Keratinocyte (primary cell): ENCODE measurements around the gene SLC45A2. TPM values are rescaled to one million over a fixed set of nuclear protein-coding genes. Genes with fewer than 3 reads are reported as not detected.
"Not testable (repeated sequence)": the region's sequence is repeated elsewhere in the genome, so short reads cannot be mapped to it uniquely, and the experiment has no call there.

Source experiments
- DNase-seq: peaks from one replicate; pipeline ENCODE4 v3.0.0-alpha.2; 2011; ENCODE audit warnings: low read depth, missing footprints, low spot score
- FAIRE-seq: peaks from 2 replicates; lab custom pipeline; 2011; peaks lifted over from hg19 to GRCh38; lab: Jason Lieb, UNC
- H2AFZ ChIP-seq: 2 replicates; pipeline ENCODE4 v1.6.0; 2012; ENCODE audit warnings: low read length, control low read depth, inconsistent platforms; ENCODE audit not compliant: control insufficient read depth
- H3K27ac ChIP-seq: 2 replicates; pipeline ENCODE4 v1.5.1; 2011; ENCODE audit warnings: low read length; ENCODE audit not compliant: control insufficient read depth, insufficient read depth
- H3K27me3 ChIP-seq: 3 replicates; pipeline ENCODE4 v1.6.0; 2011; ENCODE audit warnings: low read length; ENCODE audit not compliant: control insufficient read depth, insufficient read depth; ENCODE audit errors: extremely low read depth
- H3K36me3 ChIP-seq, 2 experiments: 2 replicates in 1 of 2; 3 replicates in 1 of 2; pipeline ENCODE4 v1.5.1; 2011; ENCODE audit warnings: low read length in 2 of 2, mild to moderate bottlenecking in 1 of 2; ENCODE audit not compliant: control insufficient read depth in 2 of 2, insufficient read depth in 2 of 2; ENCODE audit errors: extremely low read depth in 1 of 2
- H3K4me1 ChIP-seq: 3 replicates; pipeline ENCODE4 v1.5.1; 2011; ENCODE audit warnings: low read length; ENCODE audit not compliant: control insufficient read depth, insufficient read depth; ENCODE audit errors: extremely low read depth
- H3K4me2 ChIP-seq: 3 replicates; pipeline ENCODE4 v1.6.0; 2011; ENCODE audit warnings: low read depth, low read length; ENCODE audit not compliant: control insufficient read depth, insufficient read depth; ENCODE audit errors: extremely low read depth
- H3K4me3 ChIP-seq, 3 experiments: fragments of 200-600 bp in 1 of 3; sonication (generic) in 1 of 3; 2 replicates in 2 of 3; 3 replicates in 1 of 3; pipeline ENCODE4 v1.5.1; 2011 to 2016; ENCODE audit warnings: low read length in 3 of 3, mild to moderate bottlenecking in 3 of 3, control low read depth in 2 of 3, inconsistent platforms in 1 of 3, low read depth in 1 of 3, mixed read lengths in 1 of 3, mixed run types in 1 of 3, moderate library complexity in 1 of 3; ENCODE audit not compliant: control insufficient read depth in 2 of 3, insufficient read depth in 2 of 3; ENCODE audit errors: extremely low read depth in 1 of 3
- H3K79me2 ChIP-seq: 2 replicates; pipeline ENCODE4 v1.6.0; 2012; ENCODE audit warnings: low read length; ENCODE audit not compliant: control insufficient read depth, insufficient read depth
- H3K9ac ChIP-seq: 3 replicates; pipeline ENCODE4 v1.6.0; 2011; ENCODE audit warnings: low read length; ENCODE audit not compliant: control insufficient read depth, insufficient read depth; ENCODE audit errors: extremely low read depth
- H3K9me1 ChIP-seq: 3 replicates; pipeline ENCODE4 v1.6.0; 2011; ENCODE audit warnings: low read length; ENCODE audit not compliant: control insufficient read depth, insufficient read depth; ENCODE audit errors: extremely low read depth
- H3K9me3 ChIP-seq: 2 replicates; pipeline ENCODE4 v1.5.1; 2012; ENCODE audit warnings: low read depth, low read length; ENCODE audit not compliant: control insufficient read depth
- H4K20me1 ChIP-seq: 3 replicates; pipeline ENCODE4 v1.6.0; 2011; ENCODE audit warnings: low read length; ENCODE audit not compliant: control insufficient read depth, insufficient read depth; ENCODE audit errors: extremely low read depth
- EZH2 ChIP-seq: IDR thresholded peaks from one replicate; pipeline ENCODE4 v1.6.1; 2012; ENCODE audit warnings: inconsistent platforms, mild to moderate bottlenecking, low read length, moderate library complexity
- dilution Hi-C: fragments of 300-500 bp; cut with MboI; formaldehyde crosslinking; loops from one replicate; pipeline ENCODE4 v1.7.0; 2020; ENCODE audit warnings: low sequenced_read_pairs; ENCODE audit not compliant: extremely low pct_ligation_motif_present
- polyA plus RNA-seq, 5 experiments: library from polyadenylated mRNA; depleted of rRNA in 3 of 5; stranded (reverse) in 3 of 5; stranded (forward) in 1 of 5; unstranded in 1 of 5; fragments of >200 nt; gene quantifications; 1 replicate in 1 of 5; 2 replicates in 3 of 5; 3 replicates in 1 of 5; pipeline versions ENCODE4 v1.2.1 to v1.2.3, GENCODE V29; 2011 to 2012; ENCODE audit warnings: missing spikeins in 2 of 5, low read depth in 1 of 5, low replicate concordance in 1 of 5
- TF ChIP-seq, protein P1 (sequence below), 3 experiments: IDR thresholded peaks in 1 of 3; conservative IDR thresholded peaks in 1 of 3; optimal IDR thresholded peaks in 1 of 3; 2 replicates in 2 of 3; 3 replicates in 1 of 3; pipeline versions ENCODE3 to v1.5.1; 2011; ENCODE audit warnings: low read length in 3 of 3, mild to moderate bottlenecking in 3 of 3, moderate library complexity in 2 of 3, control low read depth in 1 of 3, inconsistent platforms in 1 of 3; ENCODE audit not compliant: insufficient read depth in 2 of 3; ENCODE audit errors: extremely low read depth in 1 of 3

SLC45A2 gene
- polyA plus RNA-seq, 1 donor (not counting 4 experiments of a cell fraction or from before 2014, with no cell fraction given), result 0.04 TPM

GRCh38 chr5:33957577-33958150 is 26.8 kb downstream of the SLC45A2 start:
- FAIRE-seq, result no peak
- dilution Hi-C loops, result no loop called here

GRCh38 chr5:33952175-33952574 is 32.3 kb downstream of the SLC45A2 start:
- H2AFZ ChIP-seq, result not testable (repeated sequence)

More at GRCh38 chr5:33957577-33958150, 26.8 kb downstream of the SLC45A2 start:
- Histone ChIP-seq H3K9me3 (no peaks in the 10 kb centered on the region), H3K9me1 (no peaks in the 10 kb centered on the region), H3K27ac (no peak overlapping the region), H3K4me1 (no peaks in the 10 kb centered on the region), H3K27me3 (no peaks in the 10 kb centered on the region), H3K4me3 (no peak overlapping the region), H2AFZ (no peak overlapping the region), H3K9ac (no peak overlapping the region), H3K79me2 (no peaks in the 10 kb centered on the region), H4K20me1 (no peaks in the 10 kb centered on the region), H3K4me2 (no peak overlapping the region), H3K36me3 (no peaks in the 10 kb centered on the region)
- TF ChIP-seq, protein P1, sequence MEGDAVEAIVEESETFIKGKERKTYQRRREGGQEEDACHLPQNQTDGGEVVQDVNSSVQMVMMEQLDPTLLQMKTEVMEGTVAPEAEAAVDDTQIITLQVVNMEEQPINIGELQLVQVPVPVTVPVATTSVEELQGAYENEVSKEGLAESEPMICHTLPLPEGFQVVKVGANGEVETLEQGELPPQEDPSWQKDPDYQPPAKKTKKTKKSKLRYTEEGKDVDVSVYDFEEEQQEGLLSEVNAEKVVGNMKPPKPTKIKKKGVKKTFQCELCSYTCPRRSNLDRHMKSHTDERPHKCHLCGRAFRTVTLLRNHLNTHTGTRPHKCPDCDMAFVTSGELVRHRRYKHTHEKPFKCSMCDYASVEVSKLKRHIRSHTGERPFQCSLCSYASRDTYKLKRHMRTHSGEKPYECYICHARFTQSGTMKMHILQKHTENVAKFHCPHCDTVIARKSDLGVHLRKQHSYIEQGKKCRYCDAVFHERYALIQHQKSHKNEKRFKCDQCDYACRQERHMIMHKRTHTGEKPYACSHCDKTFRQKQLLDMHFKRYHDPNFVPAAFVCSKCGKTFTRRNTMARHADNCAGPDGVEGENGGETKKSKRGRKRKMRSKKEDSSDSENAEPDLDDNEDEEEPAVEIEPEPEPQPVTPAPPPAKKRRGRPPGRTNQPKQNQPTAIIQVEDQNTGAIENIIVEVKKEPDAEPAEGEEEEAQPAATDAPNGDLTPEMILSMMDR (optimal IDR thresholded peaks at IDR 0.05 in 1 of 3, IDR thresholded peaks at IDR 0.05 in 1 of 3, conservative IDR thresholded peaks at IDR 0.05 in 1 of 3; ENCODE audit: extremely low read depth in 1 of 3, insufficient read depth in 2 of 3, low read length in 3 of 3), result no peak
- TF ChIP-seq EZH2, result no peak
- no peak for DNase-seq

More at GRCh38 chr5:33952175-33952574, 32.3 kb downstream of the SLC45A2 start:
- H3K27me3 ChIP-seq, H3K9ac ChIP-seq, H3K36me3 ChIP-seq, H3K9me3 ChIP-seq, H4K20me1 ChIP-seq, H3K4me1 ChIP-seq, dilution Hi-C loops, H3K4me3 ChIP-seq, FAIRE-seq, H3K79me2 ChIP-seq, DNase-seq, H3K9me1 ChIP-seq, H3K4me2 ChIP-seq, H3K27ac ChIP-seq: not testable (repeated sequence)
